Lower lobe of right lung (tissue), 2 donors: Measurements from ENCODE around the gene ABCG5. TPM values are rescaled to one million over a fixed set of nuclear protein-coding genes. Genes with fewer than 3 reads are reported as not detected.
A peak's percentile ranks its signal among the peaks of the same experiment; 100 is the strongest.

ENCODE experiments used
- ATAC-seq, 2 donors: fragments of 200-7000 bp; cut with Tn5 transposase; one replicate each; pipeline ENCODE4 v1.9.1; 2020 to 2022; ENCODE audit warnings: mild to moderate bottlenecking in 2 of 2, moderate library complexity in 2 of 2
- DNase-seq: peaks from one replicate; pipeline ENCODE4 v3.0.0-alpha.2; 2020
- H3K27ac ChIP-seq: fragments of 200-600 bp; one replicate; pipeline ENCODE4 v1.8.0; 2022
- H3K27me3 ChIP-seq: fragments of 200-600 bp; one replicate; pipeline ENCODE4 v1.8.0; 2022; ENCODE audit warnings: low read depth
- H3K36me3 ChIP-seq: fragments of 200-600 bp; one replicate; pipeline ENCODE4 v1.8.0; 2022; ENCODE audit warnings: mild to moderate bottlenecking
- H3K4me1 ChIP-seq: fragments of 200-600 bp; one replicate; pipeline ENCODE4 v1.8.0; 2022
- H3K4me3 ChIP-seq: fragments of 200-600 bp; one replicate; pipeline ENCODE4 v1.8.0; 2022; ENCODE audit warnings: mild to moderate bottlenecking
- H3K9me3 ChIP-seq: fragments of 200-600 bp; one replicate; pipeline ENCODE4 v1.8.0; 2022
- intact Hi-C: fragments of 100-400 bp; cut with DNase I; formaldehyde crosslinking; loops from one replicate; pipeline ENCODE4 v1.11.0; 2022
- total RNA-seq: library from RNA; stranded (reverse); fragmentation: NEBNext Ultra II Directional; extraction: Animal tissue kit (Norgen Biotek cat#: 25700); gene quantifications from one replicate; pipeline ENCODE4 v1.2.1, GENCODE V29; 2021
- TF ChIP-seq, protein P1 (sequence below): fragments of 200-600 bp; IDR thresholded peaks from one replicate; pipeline ENCODE4 v1.8.0; 2022; ENCODE audit warnings: antibody characterized with exemption, mild to moderate bottlenecking
- donor health status: DM: no; HTN: yes; CAD: no; lungs with severe emphysema.

Gene ABCG5
- total RNA-seq, 1 donor from 2014 or later: not detected

DNA sequence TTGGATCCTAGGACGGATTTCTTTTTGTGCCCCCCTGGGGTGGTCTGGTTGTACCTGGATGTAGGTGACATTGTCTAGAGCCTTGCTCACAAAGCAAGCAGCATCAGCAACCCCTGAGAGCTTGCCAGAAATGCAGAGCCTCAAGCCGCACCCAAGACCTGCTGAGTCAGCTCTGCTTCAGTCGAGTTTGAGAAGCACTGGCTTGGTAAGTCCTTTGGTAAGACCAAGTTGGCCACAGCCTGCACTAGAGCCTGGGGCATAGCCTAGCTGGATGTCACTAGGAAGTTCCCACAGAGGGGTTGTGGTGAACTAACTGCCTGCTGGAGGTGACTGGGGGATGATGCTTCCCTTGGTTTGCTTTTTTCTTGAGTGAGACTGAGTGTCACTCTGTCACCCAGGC lies 6.2 kb downstream of the ABCG5 start:
- Histone ChIP-seq H3K4me1 (peaks cover 7% of the 10 kb centered on the region), H3K27me3 (peaks cover 21% of the 10 kb centered on the region), H3K9me3 (no peaks in the 10 kb centered on the region), H3K36me3 (no peaks in the 10 kb centered on the region), H3K27ac (no peak overlapping the region), H3K4me3 (no peak overlapping the region)
- intact Hi-C loops: no loop called here
- TF ChIP-seq, protein P1, sequence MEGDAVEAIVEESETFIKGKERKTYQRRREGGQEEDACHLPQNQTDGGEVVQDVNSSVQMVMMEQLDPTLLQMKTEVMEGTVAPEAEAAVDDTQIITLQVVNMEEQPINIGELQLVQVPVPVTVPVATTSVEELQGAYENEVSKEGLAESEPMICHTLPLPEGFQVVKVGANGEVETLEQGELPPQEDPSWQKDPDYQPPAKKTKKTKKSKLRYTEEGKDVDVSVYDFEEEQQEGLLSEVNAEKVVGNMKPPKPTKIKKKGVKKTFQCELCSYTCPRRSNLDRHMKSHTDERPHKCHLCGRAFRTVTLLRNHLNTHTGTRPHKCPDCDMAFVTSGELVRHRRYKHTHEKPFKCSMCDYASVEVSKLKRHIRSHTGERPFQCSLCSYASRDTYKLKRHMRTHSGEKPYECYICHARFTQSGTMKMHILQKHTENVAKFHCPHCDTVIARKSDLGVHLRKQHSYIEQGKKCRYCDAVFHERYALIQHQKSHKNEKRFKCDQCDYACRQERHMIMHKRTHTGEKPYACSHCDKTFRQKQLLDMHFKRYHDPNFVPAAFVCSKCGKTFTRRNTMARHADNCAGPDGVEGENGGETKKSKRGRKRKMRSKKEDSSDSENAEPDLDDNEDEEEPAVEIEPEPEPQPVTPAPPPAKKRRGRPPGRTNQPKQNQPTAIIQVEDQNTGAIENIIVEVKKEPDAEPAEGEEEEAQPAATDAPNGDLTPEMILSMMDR: no peak
- DNase-seq (no peak), ATAC-seq (no peak)

DNA sequence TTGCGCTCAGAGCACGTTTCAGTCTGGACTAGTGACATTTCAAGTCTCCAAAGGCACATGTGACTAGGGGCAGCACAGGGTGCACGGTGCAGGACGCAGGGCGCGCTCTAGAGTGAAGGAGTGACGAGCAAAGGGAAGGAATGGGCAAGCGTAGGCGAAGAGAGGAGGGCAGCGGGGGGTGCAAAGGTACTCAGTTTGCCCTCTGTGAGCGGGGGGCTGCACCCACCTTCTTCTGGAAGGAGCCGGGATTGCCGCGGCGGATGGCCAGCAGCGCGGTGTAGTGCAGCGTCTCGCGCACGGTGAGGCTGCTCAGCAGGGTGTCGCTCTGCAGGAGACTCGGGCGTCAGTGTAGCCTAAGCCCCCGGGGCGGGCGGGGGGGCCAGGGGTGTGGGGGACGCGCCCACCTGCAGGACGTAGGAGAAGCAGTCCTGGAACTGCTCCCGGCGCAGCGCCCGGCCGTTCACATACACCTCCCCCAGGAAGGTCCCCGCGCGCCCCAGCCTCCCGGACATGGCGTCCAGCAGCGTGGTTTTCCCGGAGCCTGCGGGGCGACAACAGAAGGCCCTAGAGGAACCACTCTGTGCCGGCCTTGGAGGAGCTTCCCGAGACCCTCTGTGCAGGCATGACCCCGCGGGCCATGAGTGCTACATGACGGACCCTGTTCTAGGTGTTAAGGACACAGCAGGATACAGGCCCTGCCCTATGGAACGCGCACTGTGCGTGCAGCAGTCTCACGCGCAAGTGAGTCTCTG lies 6.9 kb downstream of the ABCG5 start:
- H3K4me3 ChIP-seq: peak overlapping the region; percentile 23
- H3K27me3 ChIP-seq: peaks cover 21% of the 10 kb centered on the region
- ATAC-seq: peak; percentile 9 to 39
- TF ChIP-seq, protein P1: no peak
- no peak for DNase-seq
- intact Hi-C loops: no loop called here
- no peaks in the 10 kb centered on the region for H3K36me3 ChIP-seq
- H3K4me1 ChIP-seq: peaks cover 7% of the 10 kb centered on the region
- no peak overlapping the region for H3K27ac ChIP-seq
- no peaks in the 10 kb centered on the region for H3K9me3 ChIP-seq

DNA sequence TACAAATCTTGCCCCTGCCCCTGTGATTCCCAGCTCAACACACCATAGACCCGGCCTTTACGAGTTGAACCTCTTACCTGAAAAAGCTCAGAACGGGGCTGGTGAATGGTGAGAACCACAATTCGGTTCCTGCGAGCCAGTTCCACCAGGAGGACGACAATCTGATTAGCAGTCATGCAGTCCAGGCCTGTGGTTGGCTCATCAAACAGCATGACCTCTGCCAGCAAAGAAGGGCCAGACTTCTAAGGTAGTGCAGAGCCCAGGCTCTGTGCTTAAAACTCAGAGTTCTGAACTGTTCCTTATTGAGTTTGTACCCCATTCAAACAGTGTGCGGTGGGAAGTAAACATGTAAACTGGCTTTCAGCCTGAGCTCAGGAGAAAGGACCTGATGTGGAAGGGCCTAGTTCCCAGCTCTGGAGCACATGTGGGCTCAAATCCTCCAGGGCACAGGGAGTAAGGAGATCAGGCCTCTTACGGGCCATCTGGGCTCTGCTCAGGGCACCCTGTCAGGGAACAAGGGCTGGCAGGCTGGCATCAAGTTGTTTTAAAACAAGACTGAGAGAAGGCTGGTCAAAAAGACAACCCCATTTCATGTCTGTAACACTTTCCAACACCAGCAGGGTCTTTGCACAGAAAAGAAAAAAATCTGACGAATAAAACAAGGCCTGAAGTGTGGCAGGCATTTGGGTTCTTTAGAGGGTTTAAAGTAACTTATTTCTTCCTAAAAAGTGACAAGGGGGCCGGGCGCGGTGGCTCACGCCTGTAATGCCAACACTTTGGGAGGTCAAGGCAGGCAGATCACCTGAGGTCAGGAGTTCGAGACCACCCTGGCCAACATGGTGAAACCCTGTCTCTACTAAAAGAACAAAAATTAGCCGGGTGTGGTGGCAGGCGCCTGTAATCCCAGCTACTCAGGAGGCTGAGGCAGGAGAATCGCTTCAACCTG lies 12.1 kb downstream of the ABCG5 start:
- Histone ChIP-seq H3K27ac (no peak overlapping the region), H3K36me3 (no peaks in the 10 kb centered on the region), H3K4me1 (peaks cover 2% of the 10 kb centered on the region), H3K4me3 (no peak overlapping the region), H3K27me3 (peaks cover 11% of the 10 kb centered on the region), H3K9me3 (no peaks in the 10 kb centered on the region)
- TF ChIP-seq, protein P1: no peak
- DNase-seq: no peak
- intact Hi-C loops: no loop called here
- no peak for ATAC-seq

DNA sequence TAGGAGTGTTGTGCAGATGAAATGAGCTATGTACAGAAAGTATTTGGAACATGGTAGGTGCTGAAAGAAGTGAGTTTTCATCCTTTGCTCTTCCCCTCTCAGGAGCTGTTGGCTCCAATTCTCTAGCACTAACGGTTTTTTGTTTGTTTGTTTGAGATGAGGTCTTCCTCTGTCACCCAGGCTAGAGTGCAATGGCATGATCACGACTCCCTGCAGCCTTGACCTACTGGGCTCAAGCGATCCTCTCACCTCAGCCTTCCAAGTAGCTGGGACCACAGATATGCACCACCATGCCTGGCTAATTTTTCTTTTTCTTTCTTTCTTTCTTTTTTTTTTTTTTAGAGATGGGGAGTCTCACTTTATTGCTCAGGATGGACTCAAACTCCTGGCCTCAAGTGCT lies 12.8 kb downstream of the ABCG5 start:
- no peak for DNase-seq
- TF ChIP-seq, protein P1: no peak
- intact Hi-C loops: no loop called here

DNA sequence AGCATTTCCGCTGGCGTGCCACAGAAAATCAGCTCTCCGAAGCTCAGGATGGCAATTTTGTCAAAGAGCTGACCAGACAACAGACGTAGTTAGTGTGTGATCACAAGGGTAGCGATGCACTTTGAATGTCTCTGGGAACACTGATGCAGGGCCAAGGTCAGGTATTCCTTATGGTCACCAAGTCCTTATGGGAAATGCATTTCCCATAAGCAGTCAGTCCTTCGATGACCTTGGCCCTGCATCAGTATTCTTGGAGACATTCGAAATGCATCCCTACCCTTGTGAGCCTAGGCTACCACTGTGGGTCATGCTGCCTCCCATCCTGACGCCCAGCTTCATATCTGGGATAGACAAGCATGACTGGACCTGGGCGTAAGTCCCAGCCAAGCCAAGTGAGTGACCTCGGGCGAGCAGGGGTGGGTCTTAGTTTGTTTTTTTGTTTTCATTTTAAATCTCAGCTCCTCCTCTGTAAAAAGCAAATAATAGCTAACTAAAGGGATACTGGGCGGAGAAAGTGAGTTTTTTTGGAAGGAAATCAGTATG lies 13.6 kb downstream of the ABCG5 start:
- TF ChIP-seq, protein P1: no peak
- H3K4me3 ChIP-seq: no peak overlapping the region
- no peak for ATAC-seq
- intact Hi-C loops: no loop called here
- no peaks in the 10 kb centered on the region for H3K36me3 ChIP-seq
- DNase-seq: no peak
- peaks cover 8% of the 10 kb centered on the region for H3K27me3 ChIP-seq
- no peaks in the 10 kb centered on the region for H3K9me3 ChIP-seq
- H3K27ac ChIP-seq: no peak overlapping the region
- no peaks in the 10 kb centered on the region for H3K4me1 ChIP-seq

More for the DNA sequence above, 12.8 kb downstream of the ABCG5 start:
- Histone ChIP-seq H3K9me3 (no peaks in the 10 kb centered on the region), H3K27ac (no peak overlapping the region), H3K4me1 (no peaks in the 10 kb centered on the region), H3K4me3 (no peak overlapping the region), H3K27me3 (peaks cover 8% of the 10 kb centered on the region), H3K36me3 (no peaks in the 10 kb centered on the region)
- ATAC-seq: no peak
